WTC11 (cell line): ENCODE measurements around the gene RAD50. TPM values are rescaled to one million over a fixed set of nuclear protein-coding genes. Genes with fewer than 3 reads are reported as not detected.

Source experiments
- ATAC-seq: fragments of 200-7000 bp; cut with Tn5 transposase; 2 replicates; pipeline ENCODE4 v1.10.0; 2021; ENCODE audit warnings: mild to moderate bottlenecking, moderate library complexity
- CTCF ChIA-PET: fragments of 300-600 bp; sonication (Branson Sonifier 250); formaldehyde crosslinking; loops from one replicate; lab custom pipeline; 2021; ENCODE audit warnings: antibody characterized with exemption; lab: Charles Lee
- POLR2A ChIA-PET: fragments of 350-600 bp; sonication (Branson Sonifier 250); formaldehyde crosslinking; loops from one replicate; lab custom pipeline; 2021; ENCODE audit warnings: antibody characterized with exemption; lab: Charles Lee
- DNase-seq: peaks from one replicate; pipeline ENCODE4 v3.0.0; 2021; ENCODE audit warnings: low spot score
- H3K27ac Mint-ChIP-seq: 2 replicates; pipeline ENCODE4 v1.8.0; 2021; ENCODE audit warnings: mixed read lengths
- H3K27me3 Mint-ChIP-seq: 2 replicates; pipeline ENCODE4 v1.8.0; 2021; ENCODE audit warnings: low read depth, mild to moderate bottlenecking, moderate library complexity, mixed read lengths
- H3K36me3 Mint-ChIP-seq: 2 replicates; pipeline ENCODE4 v1.8.0; 2021; ENCODE audit warnings: mixed read lengths
- H3K4me1 Mint-ChIP-seq: 2 replicates; pipeline ENCODE4 v1.8.0; 2022; ENCODE audit warnings: mixed read lengths
- H3K4me3 Mint-ChIP-seq: 2 replicates; pipeline ENCODE4 v1.8.0; 2021; ENCODE audit warnings: mild to moderate bottlenecking, moderate library complexity, mixed read lengths
- H3K9me3 Mint-ChIP-seq: 2 replicates; pipeline ENCODE4 v1.8.0; 2021; ENCODE audit warnings: mixed read lengths
- ATF2 ChIP-seq: sonication (generic); formaldehyde crosslinking; IDR thresholded peaks from 2 replicates; pipeline ENCODE4 v1.8.1; 2022; ENCODE audit warnings: low read depth, missing genetic modification reagents, borderline replicate concordance
- CREM ChIP-seq: sonication (generic); formaldehyde crosslinking; IDR thresholded peaks from 2 replicates; pipeline ENCODE4 v1.8.1; 2022; ENCODE audit warnings: mild to moderate bottlenecking, missing genetic modification reagents, moderate library complexity
- ERG ChIP-seq: fragments of 250-450 bp; sonication (Bioruptor Pico); IDR thresholded peaks from 2 replicates; pipeline ENCODE4 v1.8.0; 2021; ENCODE audit warnings: mild to moderate bottlenecking
- GRHL2 ChIP-seq: fragments of 250-450 bp; sonication (Bioruptor Pico); IDR thresholded peaks from 2 replicates; pipeline ENCODE4 v1.8.0; 2022; ENCODE audit warnings: mild to moderate bottlenecking, moderate library complexity; ENCODE audit not compliant: insufficient replicate concordance, severe bottlenecking
- HMGXB4 ChIP-seq: sonication (generic); formaldehyde crosslinking; IDR thresholded peaks from 2 replicates; pipeline ENCODE4 v1.8.1; 2023; ENCODE audit warnings: mild to moderate bottlenecking, moderate library complexity, missing genetic modification reagents
- IRF1 ChIP-seq: sonication (generic); formaldehyde crosslinking; IDR thresholded peaks from 2 replicates; pipeline ENCODE4 v1.8.0; 2023; ENCODE audit warnings: missing genetic modification reagents
- IRF2 ChIP-seq: sonication (generic); formaldehyde crosslinking; IDR thresholded peaks from 2 replicates; pipeline ENCODE4 v1.8.0; 2022; ENCODE audit warnings: low read depth, missing genetic modification reagents, borderline replicate concordance
- PREB ChIP-seq: sonication (generic); formaldehyde crosslinking; IDR thresholded peaks from 2 replicates; pipeline ENCODE4 v1.8.1; 2022; ENCODE audit warnings: mild to moderate bottlenecking, missing genetic modification reagents, moderate library complexity, borderline replicate concordance
- RELA ChIP-seq: sonication (generic); formaldehyde crosslinking; IDR thresholded peaks from 2 replicates; pipeline ENCODE4 v1.8.1; 2022; ENCODE audit warnings: missing genetic modification reagents, mild to moderate bottlenecking, borderline replicate concordance
- SP1 ChIP-seq: sonication (generic); formaldehyde crosslinking; conservative IDR thresholded peaks from 2 replicates; pipeline ENCODE4 v1.8.1; 2022; ENCODE audit warnings: missing genetic modification reagents
- TP53 ChIP-seq: sonication (generic); formaldehyde crosslinking; IDR thresholded peaks from 2 replicates; pipeline ENCODE4 v1.8.1; 2023; ENCODE audit warnings: mild to moderate bottlenecking, missing genetic modification reagents
- USF2 ChIP-seq: sonication (generic); formaldehyde crosslinking; IDR thresholded peaks from 2 replicates; pipeline ENCODE4 v1.8.1; 2023; ENCODE audit warnings: mild to moderate bottlenecking, missing genetic modification reagents, moderate library complexity
- ZNF263 ChIP-seq: sonication (generic); formaldehyde crosslinking; IDR thresholded peaks from 2 replicates; pipeline ENCODE4 v1.8.1; 2022; ENCODE audit warnings: low read depth, mild to moderate bottlenecking, moderate library complexity, missing genetic modification reagents
- ZNF671 ChIP-seq: fragments of 250-450 bp; sonication (Bioruptor Pico); IDR thresholded peaks from 2 replicates; pipeline ENCODE4 v1.8.0; 2021; ENCODE audit warnings: mild to moderate bottlenecking
- total RNA-seq: library from RNA; stranded (reverse); gene quantifications from 3 replicates; pipeline ENCODE4 v1.2.3, GENCODE V29; 2021
- TF ChIP-seq, protein P1 (sequence below): sonication (generic); formaldehyde crosslinking; IDR thresholded peaks from 2 replicates; pipeline ENCODE4 v1.8.1; 2022; ENCODE audit warnings: low read depth, mild to moderate bottlenecking, moderate library complexity, missing genetic modification reagents, borderline replicate concordance
- TF ChIP-seq, protein P2 (sequence below): fragments of 250-450 bp; sonication (Bioruptor Pico); conservative IDR thresholded peaks from 2 replicates; pipeline ENCODE4 v1.9.0; 2021; ENCODE audit warnings: mild to moderate bottlenecking
- TF ChIP-seq, protein P3 (sequence below): sonication (generic); formaldehyde crosslinking; conservative IDR thresholded peaks from 2 replicates; pipeline ENCODE4 v1.8.1; 2022; ENCODE audit warnings: mild to moderate bottlenecking, missing genetic modification reagents
- TF ChIP-seq, protein P4 (sequence below): fragments of 250-450 bp; sonication (Bioruptor Pico); IDR thresholded peaks from 2 replicates; pipeline ENCODE4 v1.9.0; 2021; ENCODE audit warnings: mild to moderate bottlenecking, borderline replicate concordance

Gene RAD50
- total RNA-seq, 1 experiment from 2014 or later = 31.1 TPM

GRCh38 chr5:132655821-132656773, 99.3 kb downstream of the RAD50 start:
- no peak overlapping the region for H3K27ac Mint-ChIP-seq
- ChIA-PET CTCF (interaction anchor here (1.2 to 2.6 kb wide), 2 partner anchors 129 to 164 kb away, joined by 3 to 9 read pairs; no protein-coding TSS in a partner anchor), POLR2A (no interaction called here)
- H3K4me3 Mint-ChIP-seq = peak overlapping the region; percentile 53
- no peaks in the 10 kb centered on the region for H3K9me3 Mint-ChIP-seq
- DNase-seq = peak; percentile 55
- no peaks in the 10 kb centered on the region for H3K36me3 Mint-ChIP-seq
- ATAC-seq = peak; percentile 57
- peaks cover 46% of the 10 kb centered on the region for H3K27me3 Mint-ChIP-seq
- peaks cover 11% of the 10 kb centered on the region for H3K4me1 Mint-ChIP-seq
- TF ChIP-seq IRF1 (CRISPR knock-in tag) (no peak), ZNF263 (CRISPR knock-in tag) (0 out of 2 replicates have a peak, but pooled peaks have one; percentile 34), TP53 (CRISPR knock-in tag) (no peak), ERG (CRISPR knock-in tag) (no peak), USF2 (CRISPR knock-in tag) (no peak; the same call in 1 of the 2 replicates), IRF2 (CRISPR knock-in tag) (peak; percentile 67; the same call in 1 of the 2 replicates), RELA (CRISPR knock-in tag) (no peak), ZNF671 (CRISPR knock-in tag) (no peak), PREB (CRISPR knock-in tag) (no peak), SP1 (CRISPR knock-in tag) (0 out of 2 replicates have a peak, but pooled peaks have one; percentile 13), CREM (CRISPR knock-in tag) (0 out of 2 replicates have a peak, but pooled peaks have one; percentile 41), GRHL2 (CRISPR knock-in tag) (no peak), HMGXB4 (peak; percentile 74; the same call in 1 of the 2 replicates), ATF2 (CRISPR knock-in tag) (peak; percentile 26; the same call in 1 of the 2 replicates)
- TF ChIP-seq, protein P1, sequence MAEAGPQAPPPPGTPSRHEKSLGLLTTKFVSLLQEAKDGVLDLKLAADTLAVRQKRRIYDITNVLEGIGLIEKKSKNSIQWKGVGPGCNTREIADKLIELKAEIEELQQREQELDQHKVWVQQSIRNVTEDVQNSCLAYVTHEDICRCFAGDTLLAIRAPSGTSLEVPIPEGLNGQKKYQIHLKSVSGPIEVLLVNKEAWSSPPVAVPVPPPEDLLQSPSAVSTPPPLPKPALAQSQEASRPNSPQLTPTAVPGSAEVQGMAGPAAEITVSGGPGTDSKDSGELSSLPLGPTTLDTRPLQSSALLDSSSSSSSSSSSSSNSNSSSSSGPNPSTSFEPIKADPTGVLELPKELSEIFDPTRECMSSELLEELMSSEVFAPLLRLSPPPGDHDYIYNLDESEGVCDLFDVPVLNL (CRISPR knock-in tag) = peak; percentile 83; the same call in 1 of the 2 replicates
- TF ChIP-seq, protein P2, sequence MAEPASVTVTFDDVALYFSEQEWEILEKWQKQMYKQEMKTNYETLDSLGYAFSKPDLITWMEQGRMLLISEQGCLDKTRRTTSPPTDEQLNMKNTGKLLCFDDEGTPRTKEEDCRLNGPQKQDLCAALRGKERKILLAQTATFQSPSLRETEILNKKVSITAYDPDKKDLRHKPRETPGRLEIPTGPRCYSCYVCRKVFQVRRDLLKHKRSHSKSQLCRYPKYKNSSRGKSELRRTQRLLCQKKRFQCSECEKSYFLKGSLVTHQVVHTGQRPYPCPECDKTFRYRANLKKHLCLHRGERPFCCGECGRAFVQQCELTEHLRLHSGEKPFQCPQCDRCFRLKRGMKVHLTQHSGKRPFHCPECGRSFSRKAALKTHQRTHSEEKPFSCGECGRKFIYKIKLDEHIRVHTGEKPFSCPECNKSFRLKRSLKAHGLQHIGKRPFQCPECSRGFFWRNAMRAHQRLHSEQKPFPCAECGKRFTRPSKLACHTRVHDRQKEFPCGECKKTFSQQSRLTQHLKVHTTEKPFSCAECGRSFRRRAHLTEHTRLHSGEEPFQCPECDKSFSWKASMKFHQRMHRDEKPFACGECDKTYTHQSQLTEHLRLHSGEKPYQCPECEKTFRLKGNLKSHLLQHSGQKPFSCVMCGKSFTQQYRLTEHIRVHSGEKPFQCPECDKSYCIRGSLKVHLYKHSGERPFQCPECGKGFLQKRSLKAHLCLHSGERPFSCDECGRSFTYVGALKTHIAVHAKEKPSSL (CRISPR knock-in tag) = no peak
- TF ChIP-seq, protein P3, sequence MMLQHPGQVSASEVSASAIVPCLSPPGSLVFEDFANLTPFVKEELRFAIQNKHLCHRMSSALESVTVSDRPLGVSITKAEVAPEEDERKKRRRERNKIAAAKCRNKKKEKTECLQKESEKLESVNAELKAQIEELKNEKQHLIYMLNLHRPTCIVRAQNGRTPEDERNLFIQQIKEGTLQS (CRISPR knock-in tag) = no peak
- TF ChIP-seq, protein P4, sequence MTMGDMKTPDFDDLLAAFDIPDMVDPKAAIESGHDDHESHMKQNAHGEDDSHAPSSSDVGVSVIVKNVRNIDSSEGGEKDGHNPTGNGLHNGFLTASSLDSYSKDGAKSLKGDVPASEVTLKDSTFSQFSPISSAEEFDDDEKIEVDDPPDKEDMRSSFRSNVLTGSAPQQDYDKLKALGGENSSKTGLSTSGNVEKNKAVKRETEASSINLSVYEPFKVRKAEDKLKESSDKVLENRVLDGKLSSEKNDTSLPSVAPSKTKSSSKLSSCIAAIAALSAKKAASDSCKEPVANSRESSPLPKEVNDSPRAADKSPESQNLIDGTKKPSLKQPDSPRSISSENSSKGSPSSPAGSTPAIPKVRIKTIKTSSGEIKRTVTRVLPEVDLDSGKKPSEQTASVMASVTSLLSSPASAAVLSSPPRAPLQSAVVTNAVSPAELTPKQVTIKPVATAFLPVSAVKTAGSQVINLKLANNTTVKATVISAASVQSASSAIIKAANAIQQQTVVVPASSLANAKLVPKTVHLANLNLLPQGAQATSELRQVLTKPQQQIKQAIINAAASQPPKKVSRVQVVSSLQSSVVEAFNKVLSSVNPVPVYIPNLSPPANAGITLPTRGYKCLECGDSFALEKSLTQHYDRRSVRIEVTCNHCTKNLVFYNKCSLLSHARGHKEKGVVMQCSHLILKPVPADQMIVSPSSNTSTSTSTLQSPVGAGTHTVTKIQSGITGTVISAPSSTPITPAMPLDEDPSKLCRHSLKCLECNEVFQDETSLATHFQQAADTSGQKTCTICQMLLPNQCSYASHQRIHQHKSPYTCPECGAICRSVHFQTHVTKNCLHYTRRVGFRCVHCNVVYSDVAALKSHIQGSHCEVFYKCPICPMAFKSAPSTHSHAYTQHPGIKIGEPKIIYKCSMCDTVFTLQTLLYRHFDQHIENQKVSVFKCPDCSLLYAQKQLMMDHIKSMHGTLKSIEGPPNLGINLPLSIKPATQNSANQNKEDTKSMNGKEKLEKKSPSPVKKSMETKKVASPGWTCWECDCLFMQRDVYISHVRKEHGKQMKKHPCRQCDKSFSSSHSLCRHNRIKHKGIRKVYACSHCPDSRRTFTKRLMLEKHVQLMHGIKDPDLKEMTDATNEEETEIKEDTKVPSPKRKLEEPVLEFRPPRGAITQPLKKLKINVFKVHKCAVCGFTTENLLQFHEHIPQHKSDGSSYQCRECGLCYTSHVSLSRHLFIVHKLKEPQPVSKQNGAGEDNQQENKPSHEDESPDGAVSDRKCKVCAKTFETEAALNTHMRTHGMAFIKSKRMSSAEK = no peak
